IMR-90 (cell line): ENCODE results near the gene ANO1. TPM values are rescaled to one million over a fixed set of nuclear protein-coding genes. Genes with fewer than 3 reads are reported as not detected.

Experiments
- ATAC-seq: fragments of 200-7000 bp; cut with Tn5 transposase; 2 replicates; pipeline ENCODE4 v1.9.1; 2020; ENCODE audit warnings: low read depth, mild to moderate bottlenecking, moderate library complexity
- BruUV-seq: library from RNA; stranded (reverse); fragments of 400-500 nt; replicated peaks from 2 replicates; lab custom pipeline; 2021; lab: Mats Ljungman, UMichigan
- CTCF ChIA-PET: fragments of 300-600 bp; formaldehyde crosslinking; extraction: SDS; loops from one replicate; lab custom pipeline; 2021; ENCODE audit warnings: antibody characterized with exemption; lab: Yijun Ruan, JAX
- POLR2A ChIA-PET: fragments of 300-600 bp; sonication (Branson Sonifier 250); formaldehyde crosslinking; loops from one replicate; lab custom pipeline; 2022; ENCODE audit warnings: antibody characterized with exemption; ENCODE audit not compliant: unreplicated experiment; lab: Charles Lee
- DNase-seq: peaks from one replicate; pipeline ENCODE4 v3.0.0; 2013
- H2AFZ ChIP-seq: replicated peaks from 2 replicates; pipeline ENCODE3; 2013; ENCODE audit warnings: low read length, mild to moderate bottlenecking; ENCODE audit not compliant: poor library complexity
- H2AK5ac ChIP-seq: 2 replicates; pipeline ENCODE4 v1.6.1; 2013; ENCODE audit warnings: low read depth, low read length, inconsistent platforms
- H2AK9ac ChIP-seq: replicated peaks from 2 replicates; pipeline ENCODE3; 2013; ENCODE audit warnings: mild to moderate bottlenecking, low read depth, low read length, moderate library complexity; ENCODE audit not compliant: poor library complexity
- H2BK120ac ChIP-seq: 2 replicates; pipeline ENCODE4 v1.6.1; 2013; ENCODE audit warnings: low read depth, low read length, inconsistent platforms
- H2BK15ac ChIP-seq: 3 replicates; pipeline ENCODE4 v1.6.1; 2013; ENCODE audit warnings: low read depth, low read length, inconsistent platforms
- H2BK20ac ChIP-seq: 2 replicates; pipeline ENCODE4 v1.6.1; 2013; ENCODE audit warnings: low read depth, mild to moderate bottlenecking, inconsistent platforms, low read length, moderate library complexity
- H2BK5ac ChIP-seq: 2 replicates; pipeline ENCODE4 v1.6.1; 2013; ENCODE audit warnings: mild to moderate bottlenecking, low read depth, low read length, inconsistent platforms; ENCODE audit not compliant: poor library complexity, severe bottlenecking
- H3K14ac ChIP-seq: replicated peaks from 2 replicates; pipeline ENCODE4 v1.6.1; 2013; ENCODE audit warnings: low read depth, low read length, inconsistent platforms
- H3K18ac ChIP-seq: 2 replicates; pipeline ENCODE4 v1.6.1; 2013; ENCODE audit warnings: low read depth, low read length, control low read depth
- H3K23ac ChIP-seq: 2 replicates; pipeline ENCODE4 v1.6.1; 2013; ENCODE audit warnings: low read depth, low read length, inconsistent platforms
- H3K27ac ChIP-seq: 2 replicates; pipeline ENCODE4 v1.5.1; 2013; ENCODE audit warnings: mild to moderate bottlenecking, control low read depth, low read length; ENCODE audit not compliant: insufficient read depth
- H3K27me3 ChIP-seq: 2 replicates; pipeline ENCODE4 v1.6.1; 2013; ENCODE audit warnings: low read length; ENCODE audit not compliant: control insufficient read depth, insufficient read depth
- H3K36me3 ChIP-seq: 2 replicates; pipeline ENCODE4 v1.6.1; 2013; ENCODE audit warnings: low read length, mixed read lengths; ENCODE audit not compliant: control insufficient read depth, insufficient read depth
- H3K4ac ChIP-seq: 2 replicates; pipeline ENCODE4 v1.6.1; 2013; ENCODE audit warnings: low read depth, low read length, inconsistent platforms
- H3K4me1 ChIP-seq: 2 replicates; pipeline ENCODE4 v1.6.1; 2013; ENCODE audit warnings: low read length, mixed read lengths; ENCODE audit not compliant: control insufficient read depth, insufficient read depth
- H3K4me2 ChIP-seq: 2 replicates; pipeline ENCODE4 v1.6.1; 2013; ENCODE audit warnings: low read depth, mild to moderate bottlenecking, control low read depth, low read length, moderate library complexity
- H3K4me3 ChIP-seq: 2 replicates; pipeline ENCODE4 v1.5.1; 2013; ENCODE audit warnings: low read depth, mild to moderate bottlenecking, control low read depth, low read length, moderate library complexity; ENCODE audit not compliant: insufficient read depth
- H3K56ac ChIP-seq: 2 replicates; pipeline ENCODE4 v1.6.1; 2013; ENCODE audit warnings: low read length, inconsistent platforms; ENCODE audit not compliant: insufficient read depth; ENCODE audit errors: extremely low read depth
- H3K79me1 ChIP-seq, 2 experiments: 2 replicates each; pipeline ENCODE4 v1.6.1; 2013; ENCODE audit warnings: low read length in 2 of 2, inconsistent platforms in 1 of 2, low read depth in 1 of 2
- H3K9ac ChIP-seq: 2 replicates; pipeline ENCODE4 v1.6.1; 2013; ENCODE audit warnings: low read depth, low read length, control low read depth
- H3K9me1 ChIP-seq: 2 replicates; pipeline ENCODE4 v1.6.1; 2013; ENCODE audit warnings: low read length, inconsistent platforms; ENCODE audit not compliant: insufficient read depth
- H3K9me3 ChIP-seq: 2 replicates; pipeline ENCODE4 v1.6.1; 2013; ENCODE audit warnings: low read length; ENCODE audit not compliant: control insufficient read depth, insufficient read depth
- H4K20me1 ChIP-seq: 2 replicates; pipeline ENCODE4 v1.6.1; 2013; ENCODE audit warnings: low read length, inconsistent platforms; ENCODE audit not compliant: insufficient read depth
- H4K5ac ChIP-seq: 2 replicates; pipeline ENCODE4 v1.6.1; 2013; ENCODE audit warnings: mild to moderate bottlenecking, low read depth, low read length, control low read depth
- H4K8ac ChIP-seq, 2 experiments: 2 replicates each; pipeline ENCODE4 v1.6.1; 2013; ENCODE audit warnings: low read depth in 2 of 2, low read length in 2 of 2, control low read depth in 1 of 2, inconsistent platforms in 1 of 2
- H4K91ac ChIP-seq: 2 replicates; pipeline ENCODE4 v1.6.1; 2013; ENCODE audit warnings: low read depth, low read length, inconsistent platforms; ENCODE audit not compliant: insufficient read depth
- BHLHE40 ChIP-seq: fragments of 150-350 bp; IDR thresholded peaks from 2 replicates; pipeline ENCODE4 v1.6.1; 2016; ENCODE audit warnings: mild to moderate bottlenecking, low read depth, low read length
- CEBPB ChIP-seq: IDR thresholded peaks from 2 replicates; pipeline ENCODE4 v1.6.1; 2012; ENCODE audit warnings: low read depth, low read length, improper control_type of control experiment
- CHD1 ChIP-seq: IDR thresholded peaks from 2 replicates; pipeline ENCODE4 v1.6.1; 2012; ENCODE audit warnings: low read depth, low read length, improper control_type of control experiment
- ELK1 ChIP-seq: fragments of 150-350 bp; IDR thresholded peaks from 2 replicates; pipeline ENCODE4 v1.6.1; 2016; ENCODE audit warnings: low read depth, mild to moderate bottlenecking, low read length, moderate library complexity, borderline replicate concordance
- FOS ChIP-seq: fragments of 150-350 bp; IDR thresholded peaks from 2 replicates; pipeline ENCODE4 v1.6.1; 2016; ENCODE audit warnings: low read depth, low read length
- MAFK ChIP-seq: IDR thresholded peaks from 2 replicates; pipeline ENCODE4 v1.6.1; 2012; ENCODE audit warnings: low read depth, low read length, improper control_type of control experiment
- MAZ ChIP-seq: IDR thresholded peaks from 2 replicates; pipeline ENCODE4 v1.6.1; 2012; ENCODE audit warnings: low read depth, mild to moderate bottlenecking, low read length, improper control_type of control experiment, moderate library complexity, borderline replicate concordance
- MXI1 ChIP-seq: IDR thresholded peaks from 2 replicates; pipeline ENCODE4 v1.6.1; 2012; ENCODE audit warnings: low read depth, mild to moderate bottlenecking, low read length, moderate library complexity, borderline replicate concordance
- NFE2L2 ChIP-seq: fragments of 150-350 bp; IDR thresholded peaks from 2 replicates; pipeline ENCODE4 v1.6.1; 2016; ENCODE audit warnings: low read depth, mild to moderate bottlenecking, low read length
- POLR2A ChIP-seq: IDR thresholded peaks from 2 replicates; pipeline ENCODE4 v1.6.1; 2012; ENCODE audit warnings: mild to moderate bottlenecking, low read depth, low read length
- RAD21 ChIP-seq: IDR thresholded peaks from 2 replicates; pipeline ENCODE4 v1.6.1; 2012; ENCODE audit warnings: low read length, improper control_type of control experiment
- RCOR1 ChIP-seq: IDR thresholded peaks from 2 replicates; pipeline ENCODE4 v1.6.1; 2012; ENCODE audit warnings: mild to moderate bottlenecking, low read length, improper control_type of control experiment; ENCODE audit not compliant: insufficient replicate concordance
- RFX5 ChIP-seq: IDR thresholded peaks from 2 replicates; pipeline ENCODE4 v1.8.0; 2012; ENCODE audit warnings: low read depth, mild to moderate bottlenecking, low read length, moderate library complexity
- SMC3 ChIP-seq: fragments of 150-350 bp; IDR thresholded peaks from 2 replicates; pipeline ENCODE4 v1.6.1; 2016; ENCODE audit warnings: low read depth, mild to moderate bottlenecking, antibody characterized with exemption, low read length, moderate library complexity
- USF2 ChIP-seq: fragments of 150-350 bp; IDR thresholded peaks from 2 replicates; pipeline ENCODE4 v1.6.1; 2017; ENCODE audit warnings: mild to moderate bottlenecking, antibody characterized with exemption, low read length, low read depth
- WGBS, 2 experiments: methylation state at CpG; one replicate each; pipeline versions ENCODE4 v1.1.5 to v1.1.7; 2013; ENCODE audit warnings: missing lambda C conversion rate in 2 of 2; ENCODE audit not compliant: insufficient read length in 1 of 2; ENCODE audit errors: extremely low coverage in 2 of 2; 5-methylcytosine and 5-hydroxymethylcytosine counted together
- dilution Hi-C: fragments of 300-500 bp; cut with HindIII; formaldehyde crosslinking; loops from one replicate; pipeline ENCODE4 v1.14.3; 2018; ENCODE audit warnings: low sequenced_read_pairs; ENCODE audit not compliant: unreplicated experiment
- in situ Hi-C: fragments of 300-500 bp; cut with MboI; formaldehyde crosslinking; loops from 3 replicates; pipeline ENCODE4 v1.14.3; 2019; ENCODE audit warnings: low sequenced_read_pairs, inconsistent platforms, mixed read lengths
- intact Hi-C: fragments of 100-400 bp; cut with micrococcal nuclease; formaldehyde crosslinking; loops from 2 replicates; pipeline ENCODE4 v1.10.0; 2022
- polyA plus RNA-seq, 3 experiments: library from polyadenylated mRNA; depleted of rRNA; stranded (reverse); fragments of >200 nt; gene quantifications; 2 replicates each; pipeline ENCODE4 v1.2.3, GENCODE V29; 2012; ENCODE audit warnings: low replicate concordance in 1 of 3
- total RNA-seq: library from RNA; depleted of rRNA; stranded (reverse); fragments of >200 nt; gene quantifications from 2 replicates; pipeline ENCODE4 v1.2.3, GENCODE V29; 2012
- TF ChIP-seq, protein P1 (sequence below): conservative IDR thresholded peaks from 2 replicates; pipeline ENCODE4 v1.5.1; 2012; ENCODE audit warnings: mild to moderate bottlenecking, low read depth, low read length, improper control_type of control experiment

ANO1 gene
- total and polyA plus RNA-seq, 2 of the 4 experiments (the other 2 are of a cell fraction): 4.1 to 10.7 TPM

DNA sequence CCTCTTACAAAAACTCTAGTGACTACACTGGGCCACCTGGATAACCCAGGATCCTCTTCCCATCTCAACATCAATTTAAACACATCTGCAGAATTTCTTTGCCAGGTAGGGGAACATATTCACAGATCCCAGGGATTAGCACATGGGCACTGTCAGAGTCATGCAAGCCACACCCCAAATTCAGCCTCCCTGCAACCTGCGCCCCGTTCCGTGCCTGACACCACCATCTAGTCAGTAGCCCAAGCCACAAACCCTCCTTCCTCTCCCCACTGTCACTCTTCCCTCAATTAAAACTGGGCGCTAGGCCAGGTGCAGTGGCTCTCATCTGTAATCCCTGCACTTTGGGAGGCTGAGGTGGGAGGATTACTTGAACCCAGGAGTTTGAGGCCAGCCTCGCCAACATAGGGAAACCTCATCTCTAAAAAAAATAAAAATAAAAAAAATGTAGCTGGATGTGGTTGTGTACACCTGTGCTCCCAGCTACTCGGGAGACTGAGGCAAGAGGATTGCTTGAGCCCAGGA is 131.3 kb downstream of the ANO1 start:
- Histone ChIP-seq H4K8ac (no peak overlapping the region), H3K18ac (no peak overlapping the region), H3K9me3 (no peaks in the 10 kb centered on the region), H2BK120ac (no peak overlapping the region), H2BK20ac (no peak overlapping the region), H2AK5ac (no peak overlapping the region), H3K14ac (no peak overlapping the region), H4K5ac (no peak overlapping the region), H3K27me3 (no peaks in the 10 kb centered on the region), H3K9me1 (peaks cover 19% of the 10 kb centered on the region), H4K91ac (no peak overlapping the region), H3K9ac (no peak overlapping the region), H2AK9ac (no peak overlapping the region), H3K4me1 (peaks cover 3% of the 10 kb centered on the region; the same call in 1 of the 2 replicates), H2BK5ac (no peak overlapping the region), H3K27ac (no peak overlapping the region), H3K79me1 (peaks cover 22 to 57% of the 10 kb centered on the region in 2 experiments; a peak in 3 of 4 replicates), H3K36me3 (peaks cover 39% of the 10 kb centered on the region), H3K56ac (no peak overlapping the region), H3K4ac (no peak overlapping the region), H2BK15ac (no peak overlapping the region), H3K4me3 (no peak overlapping the region), H3K23ac (no peak overlapping the region), H2AFZ (no peak overlapping the region), H4K20me1 (peaks cover 62% of the 10 kb centered on the region), H3K4me2 (no peak overlapping the region)
- POLR2A ChIA-PET: no interaction called here
- dilution Hi-C loops (no loop called here), intact Hi-C loops (loop anchor here (10.0 kb wide), 1 partner anchor 115 kb away; no protein-coding TSS in a partner anchor), in situ Hi-C loops (no loop called here)
- ATAC-seq (no peak), DNase-seq (no peak)
- TF ChIP-seq SMC3: no peak
- TF ChIP-seq MAFK: no peak
- no peak for TF ChIP-seq BHLHE40
- no peak for TF ChIP-seq USF2
- no peak for TF ChIP-seq CEBPB
- TF ChIP-seq RFX5: no peak
- TF ChIP-seq MAZ: no peak
- no peak for TF ChIP-seq POLR2A
- no peak for TF ChIP-seq ELK1
- TF ChIP-seq, protein P1, sequence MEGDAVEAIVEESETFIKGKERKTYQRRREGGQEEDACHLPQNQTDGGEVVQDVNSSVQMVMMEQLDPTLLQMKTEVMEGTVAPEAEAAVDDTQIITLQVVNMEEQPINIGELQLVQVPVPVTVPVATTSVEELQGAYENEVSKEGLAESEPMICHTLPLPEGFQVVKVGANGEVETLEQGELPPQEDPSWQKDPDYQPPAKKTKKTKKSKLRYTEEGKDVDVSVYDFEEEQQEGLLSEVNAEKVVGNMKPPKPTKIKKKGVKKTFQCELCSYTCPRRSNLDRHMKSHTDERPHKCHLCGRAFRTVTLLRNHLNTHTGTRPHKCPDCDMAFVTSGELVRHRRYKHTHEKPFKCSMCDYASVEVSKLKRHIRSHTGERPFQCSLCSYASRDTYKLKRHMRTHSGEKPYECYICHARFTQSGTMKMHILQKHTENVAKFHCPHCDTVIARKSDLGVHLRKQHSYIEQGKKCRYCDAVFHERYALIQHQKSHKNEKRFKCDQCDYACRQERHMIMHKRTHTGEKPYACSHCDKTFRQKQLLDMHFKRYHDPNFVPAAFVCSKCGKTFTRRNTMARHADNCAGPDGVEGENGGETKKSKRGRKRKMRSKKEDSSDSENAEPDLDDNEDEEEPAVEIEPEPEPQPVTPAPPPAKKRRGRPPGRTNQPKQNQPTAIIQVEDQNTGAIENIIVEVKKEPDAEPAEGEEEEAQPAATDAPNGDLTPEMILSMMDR: no peak
- TF ChIP-seq MXI1: no peak
- TF ChIP-seq RAD21: no peak
- no peak for TF ChIP-seq CHD1
- TF ChIP-seq FOS: no peak
- TF ChIP-seq NFE2L2: no peak
- no peak for TF ChIP-seq RCOR1
- no CpG with 5 or more reads among the region's 6 CpGs for WGBS, 2 experiments
- CTCF ChIA-PET: no interaction called here
- BruUV-seq: no TSS peak
